SK-N-SH treated with all-trans-retinoic acid at 6 μM for 48 hours (cell line): ENCODE data around the gene CAST.

Experiments used
- ARNTL ChIP-seq: fragments of 450-650 bp; formaldehyde crosslinking; IDR thresholded peaks from 2 replicates; pipeline ENCODE4 v1.5.0; 2020; ENCODE audit warnings: low read depth, mild to moderate bottlenecking, moderate library complexity, borderline replicate concordance
- RARB ChIP-seq: fragments of 250-450 bp; sonication (Bioruptor Pico); IDR thresholded peaks from 2 replicates; pipeline ENCODE4 v1.8.0; 2021; ENCODE audit warnings: mild to moderate bottlenecking, moderate library complexity
- TCF4 ChIP-seq: fragments of 250-450 bp; sonication (Bioruptor Pico); IDR thresholded peaks from 2 replicates; pipeline ENCODE4 v1.8.0; 2021; ENCODE audit warnings: mild to moderate bottlenecking, moderate library complexity, borderline replicate concordance
- TOX ChIP-seq: fragments of 250-450 bp; sonication (Bioruptor Pico); IDR thresholded peaks from 2 replicates; pipeline ENCODE4 v1.8.0; 2021; ENCODE audit warnings: mild to moderate bottlenecking, moderate library complexity, borderline replicate concordance
- TF ChIP-seq, protein P1 (sequence below): fragments of 250-450 bp; sonication (Bioruptor Pico); IDR thresholded peaks from 2 replicates; pipeline ENCODE4 v1.8.0; 2020; ENCODE audit warnings: mild to moderate bottlenecking, moderate library complexity, borderline replicate concordance

DNA sequence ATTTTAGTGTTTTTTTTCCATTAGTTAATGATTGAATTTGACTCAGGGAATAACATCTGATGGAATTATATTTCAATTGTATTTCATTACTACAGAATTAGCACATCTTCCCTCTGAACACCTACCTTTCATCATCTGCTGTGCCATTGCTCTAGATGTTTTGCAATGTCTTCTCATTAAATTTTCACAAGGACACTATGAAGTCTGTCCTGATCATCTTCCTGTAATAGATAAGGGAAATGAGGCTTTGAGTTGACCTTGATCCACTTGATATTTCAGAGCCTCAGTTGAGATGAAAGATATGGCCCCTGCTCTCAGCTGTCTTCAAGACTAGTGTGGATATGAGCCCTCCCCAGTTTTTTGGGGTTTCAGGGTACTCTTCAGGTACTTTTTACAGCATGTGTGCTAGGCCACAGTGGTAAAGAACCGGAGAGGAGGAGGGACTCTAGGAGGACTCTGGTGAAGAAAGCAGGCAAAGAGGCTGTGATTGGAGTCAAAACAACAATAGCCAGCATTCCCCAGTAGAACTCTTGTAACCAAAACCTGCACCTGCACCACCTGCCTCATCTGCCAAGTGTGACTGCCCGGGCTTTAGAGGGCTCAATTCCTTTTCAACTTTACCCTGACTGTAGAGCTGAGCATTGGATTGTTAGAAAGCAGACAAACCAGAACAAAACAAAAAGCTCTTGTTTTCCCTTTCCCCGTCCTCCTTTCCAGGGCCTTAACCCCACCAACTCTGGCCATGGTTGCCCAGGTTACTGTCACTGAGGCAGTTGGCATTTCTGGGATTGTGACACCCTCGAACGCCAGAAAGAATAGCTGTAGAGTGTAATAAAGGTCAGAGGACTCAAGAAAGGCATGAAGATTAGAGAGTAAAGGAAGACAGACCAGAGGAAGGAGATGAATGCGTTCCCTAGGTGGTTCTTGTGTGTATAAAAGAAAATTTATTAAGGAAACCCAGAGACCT, 89.3 kb downstream of the CAST start:
- TF ChIP-seq ARNTL (CRISPR knock-in tag), result no peak
- TF ChIP-seq, protein P1, sequence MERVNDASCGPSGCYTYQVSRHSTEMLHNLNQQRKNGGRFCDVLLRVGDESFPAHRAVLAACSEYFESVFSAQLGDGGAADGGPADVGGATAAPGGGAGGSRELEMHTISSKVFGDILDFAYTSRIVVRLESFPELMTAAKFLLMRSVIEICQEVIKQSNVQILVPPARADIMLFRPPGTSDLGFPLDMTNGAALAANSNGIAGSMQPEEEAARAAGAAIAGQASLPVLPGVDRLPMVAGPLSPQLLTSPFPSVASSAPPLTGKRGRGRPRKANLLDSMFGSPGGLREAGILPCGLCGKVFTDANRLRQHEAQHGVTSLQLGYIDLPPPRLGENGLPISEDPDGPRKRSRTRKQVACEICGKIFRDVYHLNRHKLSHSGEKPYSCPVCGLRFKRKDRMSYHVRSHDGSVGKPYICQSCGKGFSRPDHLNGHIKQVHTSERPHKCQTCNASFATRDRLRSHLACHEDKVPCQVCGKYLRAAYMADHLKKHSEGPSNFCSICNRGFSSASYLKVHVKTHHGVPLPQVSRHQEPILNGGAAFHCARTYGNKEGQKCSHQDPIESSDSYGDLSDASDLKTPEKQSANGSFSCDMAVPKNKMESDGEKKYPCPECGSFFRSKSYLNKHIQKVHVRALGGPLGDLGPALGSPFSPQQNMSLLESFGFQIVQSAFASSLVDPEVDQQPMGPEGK (CRISPR knock-in tag), result no peak
- no peak for TF ChIP-seq RARB (CRISPR knock-in tag)
- no peak for TF ChIP-seq TOX (CRISPR knock-in tag)
- no peak for TF ChIP-seq TCF4
